NK-92 treated with Interleukin-12 subunit alpha and Interleukin-12 subunit beta, amount 100 ng/mL, for 24 hours (cell line): ENCODE data around the gene C3orf38.
"Not testable (repeated sequence)": the region's sequence is repeated elsewhere in the genome, so short reads cannot be mapped to it uniquely, and the experiment has no call there.

Experiments
- DNase-seq: peaks from one replicate; lab custom pipeline; 2025; lab: John Stamatoyannopoulos, UW

C3orf38 gene

DNA sequence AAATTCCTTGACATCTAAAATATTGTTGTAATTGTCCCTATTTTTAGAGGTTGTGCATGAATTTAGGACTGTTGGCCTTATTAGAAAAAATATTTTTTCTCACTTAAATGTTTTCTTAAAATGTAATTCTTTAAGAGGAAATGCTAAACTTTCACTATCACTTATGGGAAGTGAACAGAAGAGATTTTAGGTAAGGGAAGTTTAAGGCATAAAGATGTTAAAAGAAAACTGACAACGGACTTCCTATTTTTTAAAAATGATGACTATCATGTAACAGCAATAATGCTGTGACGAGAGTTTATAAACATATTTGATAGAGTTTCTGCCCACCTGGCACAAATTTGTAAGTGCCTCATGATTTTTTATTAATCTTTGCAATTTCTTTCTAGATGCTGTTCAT is 3.1 kb downstream of the C3orf38 start:
- no peak for DNase-seq

DNA sequence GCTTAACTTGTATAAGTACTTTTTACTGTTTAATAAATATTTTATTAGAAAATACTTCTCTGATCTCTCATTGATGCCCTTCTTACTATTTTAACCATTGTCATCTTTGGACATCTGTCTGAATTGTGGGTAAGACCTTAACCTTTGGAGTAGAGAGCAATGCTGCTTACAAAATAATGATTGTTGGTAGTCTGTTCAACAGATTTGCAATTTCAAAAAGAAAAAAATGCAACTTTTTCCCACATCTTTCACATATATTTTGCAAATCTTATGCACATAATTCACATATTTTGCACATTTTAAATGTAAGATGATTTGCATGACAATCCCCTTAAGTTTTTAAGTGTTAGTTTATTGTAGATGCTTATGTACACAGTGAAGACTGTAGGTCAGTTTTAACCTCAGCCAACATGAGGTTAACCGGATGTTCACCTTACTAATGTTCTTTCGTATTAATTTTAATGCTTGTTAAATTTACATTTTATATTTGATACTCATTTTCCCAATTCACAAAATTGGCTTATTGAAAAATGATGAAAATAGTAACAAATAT is 16.7 kb downstream of the C3orf38 start:
- DNase-seq: no peak

DNA sequence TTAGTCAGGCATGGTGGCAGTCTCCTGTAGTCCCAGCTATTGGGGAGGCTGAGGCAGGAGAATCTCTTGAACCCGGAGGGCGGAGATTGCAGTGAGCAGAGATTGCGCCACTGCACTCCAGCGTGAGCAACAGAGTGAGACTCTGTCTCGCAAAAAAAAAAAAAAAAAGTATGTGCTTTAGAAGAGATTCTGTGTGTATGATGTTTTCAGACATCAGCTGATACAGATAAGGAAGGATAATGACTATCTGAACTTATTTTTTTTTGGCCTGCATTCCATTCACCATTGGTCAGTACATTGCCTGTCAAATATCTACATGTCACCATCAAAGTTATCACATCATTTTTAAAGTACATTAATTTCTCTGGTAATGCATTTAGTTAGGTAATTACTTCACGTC is 17.4 kb downstream of the C3orf38 start:
- no peak for DNase-seq

DNA sequence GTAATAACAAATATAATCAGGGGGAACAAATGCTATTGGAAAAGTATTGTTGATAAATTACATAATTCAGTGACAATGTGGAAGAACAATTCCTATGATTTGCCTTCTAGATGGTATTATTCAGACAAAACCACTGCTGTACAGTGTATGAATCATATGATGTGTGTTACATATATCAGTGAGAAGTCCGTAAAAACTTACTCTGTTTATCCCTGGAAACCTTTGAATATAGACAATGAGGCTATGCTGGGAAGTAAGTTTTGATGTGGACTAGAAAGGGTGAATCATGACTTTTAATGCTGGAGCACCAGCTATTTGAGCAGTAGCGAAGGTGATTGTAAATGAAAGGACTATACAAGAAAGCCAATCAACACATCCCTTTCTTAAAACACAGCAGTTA is 17.9 kb downstream of the C3orf38 start:
- no peak for DNase-seq

DNA sequence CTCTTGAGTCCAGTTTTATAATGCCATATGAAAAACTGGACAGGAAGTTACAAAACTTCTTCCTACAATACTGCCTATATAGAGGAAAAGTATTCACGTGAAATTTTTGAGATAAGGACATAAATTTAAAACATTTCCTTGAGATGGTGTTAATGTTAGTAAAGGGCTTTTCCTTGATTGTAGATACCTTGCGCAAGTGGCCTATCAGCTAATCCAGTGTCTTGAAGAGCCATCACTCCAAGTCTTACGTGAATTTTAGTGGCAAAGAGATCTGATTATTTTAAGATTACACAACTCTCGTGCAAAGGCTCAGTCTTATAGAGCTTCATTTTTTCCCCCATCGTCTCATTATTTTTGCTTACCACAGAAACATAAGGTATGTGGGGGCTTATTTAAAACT is 18.4 kb downstream of the C3orf38 start:
- no peak for DNase-seq

DNA sequence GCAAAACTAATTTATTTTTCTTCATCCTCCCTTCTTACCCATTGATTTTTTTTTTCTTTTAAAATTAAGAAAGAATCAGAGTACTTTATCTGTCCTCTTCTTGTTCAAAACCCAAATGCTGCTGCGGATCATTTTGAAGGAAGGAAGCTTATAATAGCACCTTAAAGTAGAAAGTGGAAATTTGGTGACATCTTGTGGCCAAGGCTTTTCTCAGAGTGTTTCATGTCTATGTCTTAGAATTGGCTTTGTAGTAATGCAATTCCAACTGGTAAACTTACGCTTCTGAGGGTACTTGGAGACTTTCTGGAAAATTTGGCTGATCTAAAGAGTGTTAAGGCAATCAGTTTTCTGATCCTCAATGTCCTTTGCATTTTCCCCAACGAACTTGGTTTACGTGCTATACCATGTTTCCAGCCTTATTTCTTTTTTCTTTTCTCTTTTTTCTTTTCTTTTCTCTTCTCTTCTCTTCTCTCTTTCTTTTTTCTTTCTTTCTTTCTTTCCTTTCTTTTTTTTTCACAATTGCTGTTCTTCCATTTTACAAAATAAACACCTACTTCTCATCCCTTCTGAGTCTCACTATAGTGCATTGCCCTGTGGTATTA is 30.7 kb downstream of the C3orf38 start:
- DNase-seq: no peak

DNA sequence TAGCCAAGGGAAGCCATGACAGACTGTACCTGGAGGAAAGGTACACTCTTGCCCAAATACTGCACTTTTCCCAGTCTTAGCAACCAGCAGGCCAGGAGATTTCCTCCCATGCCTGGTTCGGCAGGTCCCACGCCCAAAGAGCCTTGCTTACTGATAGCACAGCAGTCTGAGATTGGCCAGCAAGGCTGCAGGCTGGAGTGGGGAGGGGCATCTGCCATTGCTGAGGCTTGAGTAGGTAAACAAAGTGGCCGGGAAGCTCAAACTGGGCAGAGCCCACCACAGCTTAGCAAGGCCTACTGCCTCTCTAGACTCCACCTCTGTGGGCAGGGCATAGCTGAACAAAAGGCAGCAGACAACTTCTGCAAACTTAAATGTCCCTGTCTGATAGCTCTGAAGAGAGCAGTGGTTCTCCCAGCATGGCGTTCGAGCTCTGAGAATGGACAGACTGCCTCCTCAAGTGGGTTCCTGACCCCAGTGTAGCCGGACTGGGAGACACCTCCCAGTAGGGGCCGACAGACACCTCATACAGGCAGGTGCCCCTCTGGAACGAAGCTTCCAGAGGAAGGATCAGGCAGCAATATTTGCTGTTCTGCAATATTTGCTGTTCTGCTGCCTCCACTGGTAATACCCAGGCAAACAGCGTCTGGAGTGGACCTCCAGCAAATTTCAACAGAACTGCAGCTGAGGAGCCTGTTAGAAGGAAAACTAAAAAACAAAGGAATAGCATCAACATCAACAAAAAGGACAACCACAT is 32.6 kb downstream of the C3orf38 start:
- DNase-seq: not testable (repeated sequence)

DNA sequence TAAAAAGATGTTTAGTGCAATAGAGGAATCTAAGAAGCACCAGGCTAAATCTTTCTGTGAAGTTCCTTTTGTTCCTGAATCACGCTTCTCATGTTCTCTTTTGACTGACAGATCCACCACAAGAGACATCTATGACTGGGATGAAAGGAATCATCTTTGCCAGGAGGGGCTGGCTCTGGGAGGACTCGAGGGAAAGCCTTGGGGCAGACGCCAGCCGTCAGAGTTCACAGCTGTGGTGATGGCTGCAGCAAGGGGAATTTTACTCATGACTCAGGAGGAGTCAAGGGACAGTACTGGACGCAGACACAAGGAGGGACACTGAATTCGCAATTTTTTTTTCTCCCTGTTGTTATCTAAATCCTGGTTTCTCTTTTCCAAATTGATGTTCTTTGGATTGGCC is 38.7 kb downstream of the C3orf38 start:
- no peak for DNase-seq

DNA sequence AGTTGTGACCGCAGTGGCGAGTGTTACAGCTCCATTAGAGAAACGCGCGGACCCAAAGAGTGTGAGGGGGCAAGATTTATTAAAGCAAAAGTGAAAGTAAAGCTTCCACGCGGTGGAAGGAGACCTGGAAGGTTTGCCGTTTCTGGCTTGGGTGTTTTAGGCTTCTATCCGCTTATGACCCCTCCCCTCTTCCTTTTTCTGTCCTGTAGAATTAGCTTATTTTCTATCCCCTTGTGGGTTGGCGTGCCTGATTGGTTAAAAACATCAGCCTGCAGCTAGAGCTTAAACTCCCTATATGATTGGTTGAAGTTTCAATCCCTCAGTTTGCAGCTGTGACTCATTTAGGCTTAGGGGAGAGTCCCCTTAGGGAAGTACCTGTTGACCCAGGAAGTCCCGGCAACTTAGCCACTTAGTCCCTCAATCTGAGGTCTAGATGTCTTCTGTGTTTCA is 39.6 kb downstream of the C3orf38 start:
- DNase-seq: no peak

DNA sequence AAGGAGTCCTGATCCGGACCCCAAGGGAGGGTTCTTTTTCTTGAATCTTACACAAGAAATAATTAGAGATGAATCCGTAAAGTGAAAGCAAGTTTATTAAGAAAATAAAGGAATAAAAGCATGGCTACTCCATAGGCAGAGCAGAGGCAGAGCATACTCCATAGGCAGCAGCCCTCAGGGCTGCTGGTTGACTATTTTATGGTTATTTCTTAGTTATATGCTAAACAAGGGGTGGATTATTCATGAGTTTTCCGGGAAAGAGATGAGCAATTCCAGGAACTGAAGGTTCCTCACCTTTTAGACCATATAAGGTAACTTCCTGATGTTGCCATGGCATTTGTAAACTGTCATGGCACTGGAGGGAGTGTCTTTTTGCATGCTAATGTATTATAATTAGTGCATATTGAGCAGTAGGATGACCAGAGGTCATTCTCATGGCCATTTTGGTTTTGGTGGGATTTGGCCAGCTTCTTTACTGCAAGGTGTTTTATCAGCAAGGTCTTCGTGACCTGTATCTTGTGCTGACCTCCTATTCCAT is 42.2 kb downstream of the C3orf38 start:
- DNase-seq: no peak

DNA sequence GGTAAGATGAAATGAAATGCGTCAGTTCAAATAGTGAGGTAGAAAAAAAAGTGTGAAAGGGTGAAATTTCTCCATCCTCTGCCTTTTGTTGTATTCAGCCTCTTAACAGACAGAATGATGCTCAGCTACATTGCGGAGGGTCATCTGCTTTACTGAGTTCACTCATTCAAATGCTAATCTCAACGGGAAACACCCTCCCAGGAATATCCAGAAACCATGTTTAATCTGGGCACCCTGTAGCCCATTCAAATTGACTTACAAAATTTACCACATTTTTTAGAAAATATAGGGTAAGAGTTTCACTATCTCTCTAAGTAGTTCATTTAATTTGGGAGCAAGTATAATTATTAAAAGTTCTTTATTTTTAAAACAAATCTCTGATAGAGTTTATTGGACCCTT is 42.9 kb downstream of the C3orf38 start:
- no peak for DNase-seq

DNA sequence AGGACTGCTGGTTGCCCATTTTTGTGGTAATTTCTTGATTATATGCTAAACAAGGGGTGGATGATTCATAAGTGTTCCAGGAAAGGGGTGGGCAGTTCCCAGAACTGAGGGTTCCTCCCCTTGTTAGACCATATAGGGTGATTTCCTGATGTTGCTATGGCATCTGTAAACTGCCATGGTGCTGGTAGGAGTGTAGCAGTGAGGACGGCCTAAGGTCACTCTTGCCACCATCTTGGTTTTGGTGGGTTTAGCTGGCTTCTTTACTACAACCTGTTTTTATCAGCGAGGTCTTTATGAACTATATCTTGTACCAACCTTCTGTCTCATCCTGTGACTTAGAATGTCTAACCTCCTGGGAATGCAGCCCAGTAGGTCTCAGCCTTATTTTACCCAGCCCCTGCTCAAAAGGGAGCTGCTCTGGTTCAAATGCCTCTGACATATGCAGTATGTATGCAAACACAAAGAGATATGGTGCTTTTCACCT is 46.2 kb downstream of the C3orf38 start:
- DNase-seq: no peak

DNA sequence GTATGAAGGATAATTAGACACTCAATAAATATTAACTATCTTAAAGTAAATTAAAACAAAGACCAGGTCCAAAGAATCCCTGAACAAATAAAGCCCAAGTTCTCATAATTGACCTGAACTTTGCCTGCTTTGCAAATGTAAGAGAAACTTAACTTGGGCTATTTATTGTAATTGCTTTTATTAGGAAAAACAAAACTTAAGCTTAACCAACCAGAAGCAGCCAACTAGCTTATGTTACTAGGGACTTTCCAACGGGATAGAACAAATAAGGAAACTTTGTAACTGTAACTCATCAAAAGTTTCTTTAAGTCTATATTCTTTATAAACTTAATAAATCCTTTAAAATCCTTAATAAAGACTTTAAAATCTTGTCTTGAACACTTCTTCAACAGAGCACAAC is 48.4 kb downstream of the C3orf38 start:
- no peak for DNase-seq

DNA sequence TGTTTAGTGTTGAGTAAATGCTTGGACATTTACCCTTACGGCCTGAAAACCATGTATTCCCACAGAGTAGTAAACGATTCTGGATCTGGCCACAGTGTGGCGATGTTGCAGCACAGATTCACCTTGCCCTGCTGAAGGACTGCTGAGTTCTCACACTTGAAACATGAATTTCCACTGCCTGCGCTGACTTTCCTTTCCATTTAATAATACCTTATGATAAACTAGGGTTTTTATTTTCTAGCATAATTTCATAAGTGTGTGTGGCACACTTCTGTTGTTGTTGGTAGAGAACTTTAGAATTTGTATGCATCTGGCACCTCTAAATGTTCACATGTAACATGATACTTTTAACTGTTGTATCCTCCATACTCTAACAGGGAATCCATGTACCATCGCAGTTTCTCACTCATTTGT is 53.9 kb downstream of the C3orf38 start:
- peak; percentile 10 for DNase-seq
